NCI-H774 (cell line): ENCODE results near the gene TPSD1.
"Not testable (repeated sequence)": the region's sequence is repeated elsewhere in the genome, so short reads cannot be mapped to it uniquely, and the experiment has no call there.

ENCODE experiments used
- DNase-seq: peaks from one replicate; lab custom pipeline; 2025; lab: John Stamatoyannopoulos, UW

The TPSD1 gene

DNA sequence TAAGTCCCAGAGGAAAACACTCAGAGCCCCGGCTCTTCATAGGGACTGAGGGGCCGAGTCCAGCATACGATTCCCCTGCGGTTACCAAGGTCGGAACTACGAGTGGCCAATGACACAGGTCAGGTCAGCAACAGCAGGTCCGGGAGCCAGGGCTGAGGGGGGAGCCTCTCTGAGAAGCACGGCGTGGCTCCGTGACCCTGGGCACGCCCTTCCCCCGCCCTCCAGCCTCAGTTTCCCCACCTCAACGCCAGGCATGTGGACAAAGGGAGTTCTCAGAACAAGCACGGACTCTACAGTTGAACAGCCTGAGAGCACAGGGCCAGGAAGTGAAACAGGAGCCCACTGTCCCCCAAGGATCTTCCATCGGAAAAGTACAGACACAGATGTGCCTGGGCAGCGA, 25.6 kb downstream of the TPSD1 start:
- no peak for DNase-seq

DNA sequence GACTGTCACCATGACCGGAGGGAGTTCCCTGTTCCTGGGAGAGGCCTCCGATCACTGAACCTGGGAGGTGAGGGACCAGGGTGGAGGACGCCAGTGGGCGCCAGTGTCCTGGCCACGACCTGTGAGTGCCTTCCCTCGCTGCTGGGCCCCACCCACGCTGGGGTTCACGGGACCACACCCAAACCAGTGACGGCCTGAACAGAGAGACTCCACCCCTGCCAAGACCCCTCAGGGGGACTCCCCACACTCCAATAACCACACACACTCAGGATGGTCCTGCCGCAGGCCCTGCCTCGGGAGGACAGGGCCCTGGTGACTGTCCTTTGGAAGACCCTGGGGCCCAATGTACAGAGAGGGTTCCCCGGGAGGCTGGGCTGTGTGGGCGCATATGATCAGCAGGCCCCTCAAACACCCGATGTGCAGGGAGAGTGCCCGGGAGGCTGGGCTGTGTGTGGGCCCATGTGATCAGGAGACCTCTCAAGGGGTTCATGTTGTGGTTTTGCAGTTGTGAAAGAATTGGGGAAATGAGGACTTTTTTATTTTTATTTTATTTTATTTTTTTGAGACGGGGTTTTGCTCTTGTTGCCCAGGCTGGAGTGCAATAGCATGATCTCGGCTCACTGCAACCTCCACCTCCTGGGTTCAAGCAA, 26.6 kb downstream of the TPSD1 start:
- DNase-seq, result no peak

DNA sequence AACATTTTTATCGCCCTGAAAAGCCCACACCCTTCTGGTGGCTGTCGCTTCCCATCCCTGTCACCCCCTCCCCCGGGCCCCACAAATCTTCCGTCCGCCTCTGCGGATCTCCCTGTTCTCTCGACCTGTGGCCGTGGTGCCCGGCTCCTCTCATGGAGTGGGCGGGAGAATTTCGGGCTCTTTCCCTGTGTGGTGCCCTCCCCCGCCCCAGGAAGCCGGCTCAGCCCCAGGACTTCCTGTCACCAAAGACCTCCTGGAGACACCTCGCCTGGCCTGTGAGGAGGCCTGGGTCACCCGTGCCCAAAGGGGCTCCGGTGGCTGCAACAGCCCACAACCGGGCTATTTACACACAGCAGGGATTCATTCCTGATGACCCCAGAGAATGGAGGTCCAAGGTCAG, 27.4 kb downstream of the TPSD1 start:
- DNase-seq, result no peak

DNA sequence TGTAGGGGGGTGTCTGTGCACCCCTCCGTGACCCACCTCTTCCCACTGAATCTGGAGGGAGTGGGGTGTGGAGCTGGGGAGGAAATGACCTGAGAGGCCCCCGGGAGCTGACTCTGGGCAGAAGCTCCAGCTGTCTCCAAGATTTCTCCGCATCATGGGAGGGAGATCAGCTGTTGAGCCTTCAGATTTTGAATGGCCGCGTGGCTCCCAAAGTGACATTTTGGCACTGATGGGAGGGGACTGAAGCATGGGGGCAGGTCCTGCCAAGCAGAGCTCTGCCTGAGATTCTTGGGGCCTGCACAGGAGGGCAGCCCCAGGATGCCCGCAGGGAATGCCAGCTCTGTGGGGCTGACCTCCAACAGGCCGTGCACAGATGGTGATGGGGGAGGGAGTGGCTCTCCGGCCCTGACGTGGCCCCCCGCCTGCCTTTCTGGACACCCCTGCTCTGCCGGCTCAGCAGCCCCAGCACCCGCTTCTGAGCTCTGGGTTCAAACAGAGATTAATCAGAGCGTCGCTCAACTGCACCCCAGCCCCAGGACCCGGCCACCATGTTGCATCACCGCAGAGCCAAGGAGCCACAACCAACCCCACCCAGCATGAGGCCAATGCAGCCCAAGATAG, 28.2 kb downstream of the TPSD1 start:
- no peak for DNase-seq

DNA sequence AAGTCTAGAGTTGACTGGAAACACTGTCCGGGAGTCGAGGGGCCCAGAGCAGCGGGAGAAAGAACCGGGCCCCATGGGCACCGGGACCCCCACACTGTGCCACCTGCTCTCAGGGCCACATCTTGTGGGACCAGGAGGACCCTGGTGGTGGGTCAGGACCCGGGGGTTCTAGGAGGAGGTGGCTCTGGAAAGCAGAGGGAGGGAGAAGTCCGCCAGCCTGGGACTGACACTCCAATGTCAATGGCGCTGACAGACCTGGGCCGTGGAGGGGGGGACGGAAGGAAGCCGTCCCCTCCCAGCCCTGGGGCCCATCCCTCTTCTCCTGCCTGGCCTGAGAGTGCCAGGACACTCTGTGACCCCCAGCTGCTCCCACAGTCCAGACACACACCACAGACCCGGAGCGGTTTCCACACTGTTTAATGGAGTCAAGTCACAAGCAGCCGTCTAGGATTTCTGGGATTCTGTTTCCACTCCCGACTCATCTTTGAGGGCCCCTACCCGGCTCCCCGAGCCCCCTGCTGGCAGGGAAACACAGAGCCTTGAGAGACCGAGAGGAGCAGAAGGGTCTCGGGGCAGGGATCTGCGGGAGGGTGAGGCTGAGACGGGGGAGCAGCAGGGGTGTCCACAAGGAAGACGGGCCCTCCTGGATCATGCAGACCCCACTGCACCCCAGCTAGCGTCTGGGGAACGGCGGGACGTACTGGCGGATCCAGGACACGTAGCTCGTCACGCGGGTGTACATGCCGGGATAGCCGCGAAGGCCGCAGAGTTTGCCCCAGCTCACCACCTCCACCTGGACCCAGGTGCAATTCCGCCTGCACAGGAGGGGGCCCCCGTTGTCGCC, 30.0 kb downstream of the TPSD1 start:
- no peak for DNase-seq

DNA sequence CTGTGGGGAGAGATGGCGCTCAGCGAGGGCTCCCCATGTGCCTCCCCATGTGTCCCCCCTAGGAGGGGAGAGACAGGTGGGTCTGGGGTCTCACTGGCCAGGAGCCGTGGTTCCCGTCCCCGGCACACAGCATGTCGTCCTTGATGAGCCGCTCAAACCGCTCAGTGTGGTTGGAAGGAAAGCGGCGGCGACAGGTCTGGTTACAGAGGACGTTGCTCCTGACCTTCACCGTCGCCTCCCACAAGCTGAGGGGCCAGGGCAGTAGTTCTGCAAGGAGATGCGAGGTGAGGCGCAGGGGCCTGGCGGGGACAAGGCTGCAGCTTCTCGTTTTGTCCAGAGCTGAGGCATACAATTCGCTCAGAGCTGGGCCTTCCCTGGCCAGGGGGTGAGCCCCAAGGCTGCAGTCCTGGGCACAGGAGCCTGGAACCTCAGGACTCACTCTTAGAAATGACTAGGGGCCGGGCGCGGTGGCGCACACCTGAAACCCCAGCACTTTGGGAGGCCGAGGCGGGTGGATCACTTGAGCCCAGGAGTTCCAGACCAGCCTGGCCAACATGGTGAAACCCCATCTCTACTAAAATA, 30.7 kb downstream of the TPSD1 start:
- no peak for DNase-seq

DNA sequence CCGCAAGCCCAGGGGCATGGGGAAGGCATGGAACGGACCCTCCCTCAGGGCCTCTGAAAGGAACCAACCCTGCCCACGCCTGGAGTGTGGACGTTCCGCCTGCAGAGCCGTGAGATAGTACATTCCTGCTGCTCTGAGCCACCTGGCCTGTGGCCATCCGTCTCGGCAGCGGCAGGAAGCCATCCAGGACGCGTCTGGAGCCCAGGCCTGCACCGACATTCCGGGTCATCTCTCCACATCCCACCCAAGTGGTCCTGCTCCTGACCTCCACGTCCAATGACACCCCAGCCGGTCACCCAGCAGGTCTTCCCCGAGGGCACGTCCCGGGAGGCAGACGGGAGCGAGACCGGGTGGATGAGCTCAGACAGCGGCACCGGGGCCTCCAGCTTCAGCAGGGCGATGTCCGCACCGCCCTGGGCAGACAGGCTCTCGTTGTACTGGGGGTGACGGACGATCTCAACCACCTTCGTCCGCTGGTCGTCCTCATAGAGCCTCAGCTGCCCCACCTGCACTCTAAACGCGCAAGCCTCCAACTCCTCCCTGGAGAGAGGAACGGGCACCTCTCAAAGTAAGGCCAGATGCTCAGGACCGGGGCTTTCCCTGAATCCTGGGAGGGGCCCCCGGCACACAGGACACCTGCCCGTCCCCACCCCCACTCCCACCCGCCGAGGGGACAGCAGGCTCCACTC, 32.3 kb downstream of the TPSD1 start:
- no peak for DNase-seq

DNA sequence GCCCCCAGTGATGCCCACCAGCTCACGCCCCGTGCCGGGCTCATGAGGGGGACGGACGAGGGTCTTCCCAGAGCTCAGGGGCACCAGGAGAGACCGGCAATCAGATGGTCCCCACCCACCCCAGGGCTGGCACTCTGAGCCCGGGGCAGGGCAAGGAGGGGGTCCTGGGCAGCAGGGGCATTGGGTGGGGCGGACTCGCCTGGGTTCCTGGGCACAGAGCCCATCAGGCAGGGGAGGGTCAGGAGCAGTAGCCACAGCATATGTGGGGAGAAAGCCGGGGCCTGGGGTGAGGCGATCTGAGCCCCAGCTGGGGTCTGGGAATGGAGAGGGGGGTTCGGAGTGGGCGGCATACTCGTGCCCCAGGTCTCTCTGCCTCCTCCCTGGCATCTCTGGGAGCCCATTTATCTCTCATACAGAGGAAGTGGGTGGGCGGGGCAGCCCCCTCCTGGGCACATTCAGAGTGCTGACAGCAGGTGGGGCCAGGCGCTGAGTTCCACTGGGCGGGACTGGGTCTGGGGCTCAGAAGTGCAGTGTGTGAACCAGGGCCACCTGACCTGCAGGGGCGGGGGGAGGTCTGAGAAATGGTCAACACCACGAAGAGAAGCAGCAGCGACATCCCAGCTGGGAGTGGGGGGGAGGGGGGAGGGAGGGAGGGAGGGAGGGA, 33.1 kb downstream of the TPSD1 start:
- DNase-seq, result no peak

DNA sequence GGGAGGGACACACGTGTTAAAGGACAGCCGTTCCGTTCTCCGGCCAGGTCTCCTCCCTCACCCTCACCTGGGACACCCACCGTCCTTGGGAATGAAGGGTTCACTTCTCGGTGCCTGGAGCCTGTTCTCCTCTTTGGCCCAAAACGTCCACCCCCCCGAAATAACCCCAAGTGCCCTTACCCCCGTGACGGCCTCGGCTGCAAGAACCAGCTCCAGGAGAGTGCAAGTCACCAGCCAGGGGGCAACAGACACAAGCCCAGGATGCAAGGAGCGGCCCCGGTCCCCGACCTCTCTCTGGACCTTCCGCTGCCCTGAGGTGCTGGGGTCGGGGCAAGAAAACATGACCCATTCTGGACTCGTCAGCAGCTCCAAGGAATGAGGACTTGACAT, 33.6 kb downstream of the TPSD1 start:
- DNase-seq, result no peak

DNA sequence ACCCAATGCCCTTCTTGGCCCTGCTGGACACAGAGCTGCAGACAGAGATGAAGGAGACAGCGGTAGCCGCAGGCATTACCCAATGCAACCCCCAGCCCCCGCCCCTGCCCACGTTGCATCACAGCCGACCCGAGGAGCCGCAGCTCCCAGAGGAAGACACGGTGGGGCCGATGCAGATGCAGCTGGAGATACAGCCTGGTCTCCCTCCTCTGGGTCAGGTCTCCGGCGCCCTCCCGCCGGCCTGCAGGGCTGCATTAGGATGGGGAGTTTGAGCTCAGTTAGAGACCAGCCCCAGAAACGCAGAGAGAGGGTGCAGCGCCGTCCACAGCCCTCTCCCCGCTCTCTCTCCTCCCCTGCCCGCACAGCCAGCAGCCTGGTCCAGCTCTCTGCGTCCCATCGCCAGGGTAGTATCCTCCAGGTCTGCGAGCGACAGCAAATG, 34.2 kb downstream of the TPSD1 start:
- no peak for DNase-seq

DNA sequence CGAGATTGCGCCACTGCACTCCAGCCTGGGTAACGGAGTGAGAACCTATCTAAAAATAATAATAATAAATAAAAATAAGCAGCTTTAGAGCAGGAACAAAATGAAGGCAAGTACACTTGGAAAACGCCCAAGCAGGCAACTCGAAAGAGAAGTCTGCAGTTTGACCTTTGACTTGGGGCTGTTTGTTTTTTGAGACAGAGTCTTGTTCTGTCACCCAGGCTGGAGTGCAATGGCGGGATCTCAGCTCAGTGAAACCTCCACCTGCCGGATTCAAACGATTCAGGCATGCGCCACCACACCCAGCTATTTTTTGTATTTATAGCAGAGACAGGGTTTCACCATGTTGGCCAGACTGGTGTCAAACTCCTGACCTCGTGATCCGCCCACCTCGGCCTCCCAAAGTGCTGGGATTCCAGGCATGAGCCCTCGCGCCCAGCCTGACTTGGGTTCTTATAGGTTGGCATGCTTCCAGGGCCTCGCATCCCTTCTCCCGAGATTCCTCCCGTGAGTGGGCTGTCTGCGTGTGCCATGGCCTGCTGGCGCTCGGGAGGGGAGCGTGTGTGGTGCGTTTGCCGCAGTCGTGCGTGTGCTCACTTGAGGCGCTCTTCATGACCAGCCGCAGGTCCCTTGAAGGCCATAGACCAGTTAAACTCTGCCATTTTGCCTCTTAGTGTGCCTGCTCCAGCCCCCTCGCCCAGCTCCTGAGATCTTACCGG, 35.1 kb downstream of the TPSD1 start:
- no peak for DNase-seq

DNA sequence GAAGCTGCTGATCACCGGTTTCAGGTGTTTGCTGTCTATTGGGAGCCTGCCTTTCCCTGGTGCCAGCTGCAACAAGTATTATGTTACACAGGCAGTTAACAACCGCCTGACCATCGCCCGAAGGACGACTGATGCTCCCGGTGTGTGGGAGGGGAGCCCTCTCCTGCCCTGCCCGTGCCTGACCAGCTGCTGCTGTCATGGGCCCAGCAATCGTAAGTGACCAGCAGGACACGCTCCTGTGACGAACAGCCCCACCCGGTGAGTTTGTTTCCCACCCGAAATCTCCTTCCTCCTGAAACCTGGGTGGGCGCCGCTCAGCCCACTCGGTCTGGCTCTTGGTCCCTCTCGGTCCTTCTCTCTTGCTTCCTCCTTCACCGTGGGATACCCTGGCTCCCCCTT, 35.7 kb downstream of the TPSD1 start:
- DNase-seq, result no peak

DNA sequence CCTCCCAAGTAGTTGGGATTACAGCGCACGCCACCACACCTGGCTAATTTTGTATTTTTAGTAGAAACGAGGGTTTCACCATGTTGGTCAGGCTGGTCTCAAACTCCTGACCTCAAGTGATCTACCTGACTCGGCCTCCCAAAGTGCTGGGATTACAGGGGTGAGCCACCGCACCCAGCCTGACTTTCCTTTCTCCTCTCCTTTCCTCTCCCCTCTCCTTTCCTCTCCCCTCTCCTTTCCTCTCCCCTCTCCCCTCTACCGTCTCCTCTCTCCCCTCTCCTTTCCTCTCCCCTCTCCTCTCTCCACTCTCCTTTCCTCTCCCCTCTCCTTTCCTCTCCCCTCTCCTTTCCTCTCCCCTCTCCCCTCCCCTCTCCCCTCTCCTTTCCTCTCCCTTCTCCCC, 36.3 kb downstream of the TPSD1 start:
- not testable (repeated sequence) for DNase-seq

DNA sequence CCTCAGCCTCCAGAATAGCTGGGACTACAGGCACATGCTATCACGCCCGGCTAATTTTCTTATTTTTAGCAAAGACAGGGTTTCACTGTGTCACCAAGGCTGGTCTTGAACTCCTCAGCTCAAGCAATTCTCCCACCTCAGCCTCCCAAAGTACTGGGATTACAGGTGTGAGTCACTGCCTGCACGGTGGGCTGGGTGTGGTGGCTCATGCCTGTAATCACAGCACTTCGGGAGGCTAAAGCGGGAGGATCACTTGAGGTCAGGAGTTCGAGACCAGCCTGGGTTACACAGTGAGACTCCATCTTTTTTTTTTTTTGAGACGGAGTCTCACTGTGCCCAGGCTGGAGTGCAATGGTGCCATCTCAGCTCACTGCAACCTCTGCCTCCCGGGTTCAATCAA, 36.9 kb downstream of the TPSD1 start:
- DNase-seq, result not testable (repeated sequence)

DNA sequence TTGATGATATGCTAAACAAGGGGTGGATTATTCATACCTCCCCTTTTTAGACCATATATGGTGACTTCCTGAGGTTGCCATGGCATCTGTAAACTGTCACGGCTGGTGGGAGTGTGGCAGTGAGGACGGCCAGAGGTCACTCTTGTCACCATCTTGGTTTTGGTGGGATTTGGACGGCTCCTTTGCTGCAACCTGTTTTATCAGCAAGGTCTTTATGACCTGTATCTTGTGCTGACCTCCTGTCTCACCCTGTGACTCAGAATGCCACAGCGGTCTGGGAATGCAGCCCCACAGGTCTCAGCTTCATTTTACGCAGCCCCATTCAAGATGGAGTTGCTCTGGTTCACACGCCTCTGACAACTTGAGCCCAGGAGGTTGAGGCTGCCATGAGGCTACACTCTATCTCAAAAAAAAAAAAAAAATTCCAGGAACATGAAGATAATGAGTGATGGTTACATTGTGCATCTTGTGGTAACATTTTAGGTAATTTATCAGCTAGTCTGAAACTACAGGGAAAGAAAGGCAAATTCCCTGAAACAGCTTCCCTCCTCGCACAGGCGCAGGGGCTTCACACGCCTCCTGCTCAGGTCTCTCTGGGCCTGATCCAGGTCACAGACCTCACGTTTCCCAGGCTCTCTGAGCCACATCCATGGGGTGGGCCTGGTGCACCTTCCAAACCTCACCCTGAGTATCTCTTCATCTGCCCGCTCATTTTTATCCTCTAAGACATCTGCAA, 38.2 kb downstream of the TPSD1 start:
- DNase-seq, result no peak

DNA sequence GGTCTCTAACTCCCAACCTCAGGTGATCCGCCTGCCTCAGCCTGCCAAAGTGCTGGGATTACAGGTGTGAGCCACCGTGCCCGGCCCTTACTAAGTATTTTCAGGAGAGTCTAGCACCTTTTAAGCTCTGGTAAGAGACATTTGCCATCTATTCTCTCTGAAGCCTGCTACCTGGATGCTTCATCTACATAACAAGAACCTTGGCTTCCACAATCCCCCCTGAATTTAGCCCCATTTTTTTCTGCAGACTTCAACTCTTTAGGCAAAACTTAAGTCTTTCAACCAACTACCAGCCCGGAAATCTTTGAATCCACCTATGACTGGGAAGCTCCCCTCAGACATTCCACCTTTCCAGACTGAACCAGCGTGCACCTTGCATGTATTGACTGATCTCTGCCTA, 39.6 kb downstream of the TPSD1 start:
- DNase-seq, result no peak

DNA sequence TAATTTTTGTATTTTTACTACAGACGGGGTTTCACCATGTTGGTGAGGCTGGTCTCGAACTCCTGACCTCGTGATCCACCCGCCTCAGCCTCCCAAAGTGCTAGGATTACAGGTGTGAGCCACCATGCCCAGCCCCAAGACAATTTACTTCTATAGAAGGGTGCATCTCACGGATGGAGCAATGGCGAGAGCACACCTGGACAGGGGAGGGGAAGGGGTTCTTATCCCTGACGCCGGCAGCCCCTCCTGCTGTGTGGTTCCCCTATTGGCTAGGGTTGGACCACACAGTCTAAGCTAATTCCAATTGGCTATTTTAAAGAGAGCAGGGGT, 40.8 kb downstream of the TPSD1 start:
- DNase-seq, result not testable (repeated sequence)

DNA sequence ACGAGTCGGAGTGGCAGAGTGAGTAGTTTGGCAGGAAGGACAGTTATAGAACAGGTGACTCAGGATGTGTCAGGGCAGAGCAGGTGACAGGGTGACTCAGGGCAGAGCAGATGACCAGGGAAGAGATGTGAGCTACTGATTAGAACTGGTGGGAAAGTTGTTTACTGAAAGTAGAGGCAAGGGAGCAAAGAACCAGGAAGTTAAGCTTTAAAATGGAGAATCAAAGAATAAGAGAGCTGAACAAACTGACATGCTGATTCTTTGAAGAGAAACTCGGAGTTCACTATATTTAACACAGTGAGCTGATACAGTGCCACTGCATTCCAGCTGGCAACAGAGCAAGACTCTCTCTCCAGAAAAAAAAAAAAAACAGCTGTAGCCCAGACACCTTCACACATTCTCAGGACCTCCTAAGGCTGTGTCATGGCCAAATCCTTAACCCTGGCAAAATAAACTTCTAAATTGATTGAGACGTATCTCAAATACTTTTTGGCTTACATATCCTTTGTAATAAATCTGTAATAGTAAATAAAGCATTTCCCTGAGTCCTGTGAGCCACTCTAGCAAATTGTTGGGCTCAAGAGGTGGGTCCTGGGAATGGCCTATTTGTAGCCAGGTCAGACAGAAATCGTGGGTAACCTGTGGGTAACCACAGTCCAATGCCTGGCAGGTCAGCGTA, 41.3 kb downstream of the TPSD1 start:
- DNase-seq, result no peak

DNA sequence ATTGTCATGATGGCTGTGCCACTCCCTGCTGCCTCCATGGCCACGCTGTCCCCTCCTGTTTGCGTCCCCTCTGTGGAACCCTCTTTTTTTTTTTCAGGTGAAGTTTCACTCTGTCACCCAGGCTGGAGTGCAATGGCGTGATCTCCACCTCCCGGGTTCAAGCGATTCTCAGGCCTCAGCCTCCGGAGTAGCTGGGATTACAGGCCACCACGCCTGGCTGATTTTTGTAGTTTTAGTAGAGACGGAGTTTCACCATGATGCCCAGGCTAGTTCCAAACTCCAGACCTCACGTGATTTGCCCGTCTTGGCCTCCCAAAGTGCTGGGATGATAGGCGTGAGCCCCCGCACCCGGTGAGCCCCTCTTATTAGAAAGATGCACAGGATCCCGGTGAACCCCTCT, 42.5 kb downstream of the TPSD1 start:
- no peak for DNase-seq
